ENCODE results near the gene TNFRSF6B.

Gene TNFRSF6B

GRCh38 chr20:63686094-63686491 is 10.4 kb upstream of the TNFRSF6B start:
- DNase-seq (ENCODE audit: low read depth), result no peak

- DNase-seq (ENCODE audit: low read depth), result no peak
Observed at GRCh38 chr20:63686492-63687321, 9.7 kb upstream of the TNFRSF6B start.

- no peak for DNase-seq (ENCODE audit: low read depth)
Observed at GRCh38 chr20:63687419-63688178, 8.9 kb upstream of the TNFRSF6B start.

- DNase-seq (ENCODE audit: low read depth), result no peak
Observed at GRCh38 chr20:63688228-63689045, 8.0 kb upstream of the TNFRSF6B start.

- DNase-seq (ENCODE audit: low read depth), result no peak
Observed at GRCh38 chr20:63689046-63690002, 7.1 kb upstream of the TNFRSF6B start.

- DNase-seq (ENCODE audit: low read depth), result no peak
Observed at GRCh38 chr20:63690003-63690897, 6.2 kb upstream of the TNFRSF6B start.

GRCh38 chr20:63690898-63691710 is 5.3 kb upstream of the TNFRSF6B start:
- DNase-seq (ENCODE audit: low read depth), result no peak

GRCh38 chr20:63691711-63692435 is 4.6 kb upstream of the TNFRSF6B start:
- DNase-seq (ENCODE audit: low read depth), result no peak

- no peak for DNase-seq (ENCODE audit: low read depth)
Observed at GRCh38 chr20:63692436-63693082, 3.9 kb upstream of the TNFRSF6B start.

GRCh38 chr20:63693083-63693732 is 3.2 kb upstream of the TNFRSF6B start:
- no peak for DNase-seq (ENCODE audit: low read depth)

GRCh38 chr20:63693733-63694583 is 2.5 kb upstream of the TNFRSF6B start:
- no peak for DNase-seq (ENCODE audit: low read depth)

- DNase-seq (ENCODE audit: low read depth), result no peak
Observed at GRCh38 chr20:63694584-63695423, 1.6 kb upstream of the TNFRSF6B start.

- DNase-seq (ENCODE audit: low read depth), result no peak
Observed at GRCh38 chr20:63695424-63696305, 787 bp upstream of the TNFRSF6B start.

- no peak for DNase-seq (ENCODE audit: low read depth)
Observed at GRCh38 chr20:63696306-63696627, 185 bp upstream of the TNFRSF6B start.

Measured in T follicular helper cell (primary cell).